Endodermal cell (in vitro differentiated cells): Measurements from ENCODE around the gene TAS2R8. TPM values are rescaled to one million over a fixed set of nuclear protein-coding genes. Genes with fewer than 3 reads are reported as not detected.

Experiments
- DNase-seq: peaks from one replicate; pipeline ENCODE4 v3.0.0-alpha.2; 2017
- H3K27ac ChIP-seq: 2 replicates; pipeline ENCODE4 v1.5.1; 2013; ENCODE audit warnings: mild to moderate bottlenecking, low read depth, low read length, moderate library complexity
- H3K27me3 ChIP-seq: 2 replicates; pipeline ENCODE4 v1.6.1; 2013; ENCODE audit warnings: mild to moderate bottlenecking, low read length, moderate library complexity; ENCODE audit not compliant: insufficient read depth, control insufficient read depth, poor library complexity, severe bottlenecking
- H3K36me3 ChIP-seq: 2 replicates; pipeline ENCODE4 v1.7.0; 2013; ENCODE audit warnings: mild to moderate bottlenecking, low read length, moderate library complexity; ENCODE audit not compliant: control insufficient read depth, insufficient read depth
- H3K4me1 ChIP-seq: one replicate; pipeline ENCODE4 v1.7.0; 2013; ENCODE audit warnings: low read length; ENCODE audit not compliant: control insufficient read depth, insufficient read depth
- H3K4me3 ChIP-seq: 2 replicates; pipeline ENCODE4 v1.5.1; 2013; ENCODE audit warnings: mild to moderate bottlenecking, low read length, moderate library complexity
- H3K9ac ChIP-seq: 2 replicates; pipeline ENCODE4 v1.6.1; 2013; ENCODE audit warnings: mild to moderate bottlenecking, low read length, moderate library complexity; ENCODE audit not compliant: poor library complexity, severe bottlenecking; ENCODE audit errors: extremely low read depth
- H3K9me3 ChIP-seq: 2 replicates; pipeline ENCODE4 v1.6.1; 2013; ENCODE audit warnings: mild to moderate bottlenecking, low read length, moderate library complexity; ENCODE audit not compliant: control insufficient read depth
- H3K27ac Mint-ChIP-seq: 2 replicates; pipeline ENCODE4 v1.8.0; 2020; ENCODE audit warnings: mixed read lengths
- H3K27me3 Mint-ChIP-seq: 2 replicates; pipeline ENCODE4 v1.8.0; 2021; ENCODE audit warnings: mild to moderate bottlenecking, mixed read lengths; ENCODE audit not compliant: insufficient read depth
- H3K36me3 Mint-ChIP-seq: 2 replicates; pipeline ENCODE4 v1.8.0; 2020; ENCODE audit warnings: low read depth, mixed read lengths
- H3K4me1 Mint-ChIP-seq: 2 replicates; pipeline ENCODE4 v1.8.0; 2020; ENCODE audit warnings: mixed read lengths
- H3K4me3 Mint-ChIP-seq: 2 replicates; pipeline ENCODE4 v1.8.0; 2020; ENCODE audit warnings: mild to moderate bottlenecking, moderate library complexity, mixed read lengths
- H3K9me3 Mint-ChIP-seq: 2 replicates; pipeline ENCODE4 v1.8.0; 2020; ENCODE audit warnings: mild to moderate bottlenecking, mixed read lengths
- CTCF ChIP-seq: fragments of 200-600 bp; sonication (generic); conservative IDR thresholded peaks from 2 replicates; pipeline ENCODE4 v1.5.0; 2021; ENCODE audit warnings: antibody characterized with exemption, mild to moderate bottlenecking
- WGBS, 2 experiments: methylation state at CpG; one replicate each; pipeline versions ENCODE4 v1.1.5 to v1.1.7; 2013; ENCODE audit warnings: missing lambda C conversion rate in 2 of 2, mixed read lengths in 1 of 2; ENCODE audit not compliant: insufficient coverage in 1 of 2, insufficient read length in 1 of 2; 5-methylcytosine and 5-hydroxymethylcytosine counted together
- total RNA-seq, 2 donors: library from RNA; stranded (reverse); fragmentation: NEBNext Ultra II Directional in 1 of 2; extraction: Animal tissue kit (Norgen Biotek cat#: 25700) in 1 of 2; gene quantifications; 2 replicates in 1 of 2; 3 replicates in 1 of 2; pipeline ENCODE4 v1.2.1, GENCODE V29; 2021

TAS2R8 gene
- total RNA-seq, 2 donors from 2014 or later = not detected

GRCh38 chr12:10779103-10779502 lies 28.0 kb downstream of the TAS2R8 start:
- DNase-seq = peak; percentile 55
- H3K27ac ChIP-seq = no peak overlapping the region

GRCh38 chr12:10771132-10771733 lies 35.9 kb downstream of the TAS2R8 start:
- H3K27me3 Mint-ChIP-seq = no peaks in the 10 kb centered on the region
- no peak overlapping the region for H3K4me3 ChIP-seq
- H3K4me1 Mint-ChIP-seq = peaks cover 22% of the 10 kb centered on the region
- H3K9me3 Mint-ChIP-seq = no peaks in the 10 kb centered on the region
- H3K27me3 ChIP-seq = no peaks in the 10 kb centered on the region
- no peaks in the 10 kb centered on the region for H3K36me3 ChIP-seq
- H3K4me3 Mint-ChIP-seq = no peak overlapping the region
- H3K4me1 ChIP-seq = no peaks in the 10 kb centered on the region
- H3K36me3 Mint-ChIP-seq = no peaks in the 10 kb centered on the region
- peaks cover 6% of the 10 kb centered on the region for H3K9me3 ChIP-seq
- H3K27ac ChIP-seq = no peak overlapping the region
- no peak overlapping the region for H3K9ac ChIP-seq
- no peak for DNase-seq
- WGBS, 2 experiments = 14% methylated on average over 1 of the region's 1 CpG; no CpG with 5 or more reads in 1 of the 2 experiments
- H3K27ac Mint-ChIP-seq = no peak overlapping the region
- TF ChIP-seq CTCF = peak; percentile 100

More at GRCh38 chr12:10779103-10779502, 28.0 kb downstream of the TAS2R8 start:
- Histone ChIP-seq H3K4me3 (no peak overlapping the region), H3K4me1 (no peaks in the 10 kb centered on the region), H3K9ac (no peak overlapping the region), H3K27me3 (no peaks in the 10 kb centered on the region), H3K36me3 (no peaks in the 10 kb centered on the region), H3K9me3 (no peaks in the 10 kb centered on the region)
- no peak for TF ChIP-seq CTCF
- no peaks in the 10 kb centered on the region for H3K9me3 Mint-ChIP-seq
- no peaks in the 10 kb centered on the region for H3K27me3 Mint-ChIP-seq
- H3K36me3 Mint-ChIP-seq = no peaks in the 10 kb centered on the region
- WGBS, 2 experiments = 89% methylated on average over 2 of the region's 2 CpGs; no CpG with 5 or more reads in 1 of the 2 experiments
- peak overlapping the region; percentile 3 for H3K27ac Mint-ChIP-seq
- H3K4me1 Mint-ChIP-seq = peaks cover 14% of the 10 kb centered on the region
- H3K4me3 Mint-ChIP-seq = no peak overlapping the region

GRCh38 chr12:10759657-10760056 lies 47.4 kb downstream of the TAS2R8 start:
- H3K4me1 ChIP-seq = no peaks in the 10 kb centered on the region
- H3K4me3 Mint-ChIP-seq = no peak overlapping the region
- peaks cover 25% of the 10 kb centered on the region for H3K27me3 Mint-ChIP-seq

More at GRCh38 chr12:10759657-10760056, 47.4 kb downstream of the TAS2R8 start:
- DNase-seq = no peak
- 76 to 80% methylated on average over 1 to 2 of the region's 2 CpGs for WGBS, 2 experiments
- Histone ChIP-seq H3K27ac (no peak overlapping the region), H3K27me3 (peaks cover 7% of the 10 kb centered on the region), H3K4me3 (no peak overlapping the region), H3K9ac (no peak overlapping the region), H3K9me3 (peaks cover 16% of the 10 kb centered on the region), H3K36me3 (no peaks in the 10 kb centered on the region)
- no peak for TF ChIP-seq CTCF
- Mint-ChIP-seq H3K4me1 (no peaks in the 10 kb centered on the region), H3K9me3 (peaks cover 24% of the 10 kb centered on the region), H3K27ac (no peak overlapping the region), H3K36me3 (peaks cover 2% of the 10 kb centered on the region)
